HG02840 (cell line): ENCODE measurements around the gene TNPO1.
A peak's percentile ranks its signal among the peaks of the same experiment; 100 is the strongest.
"Not testable (repeated sequence)": the region's sequence is repeated elsewhere in the genome, so short reads cannot be mapped to it uniquely, and the experiment has no call there.

ENCODE experiments used
- ATAC-seq: cut with Tn5 transposase; IDR thresholded peaks from one replicate; pipeline ENCODE4 v1.9.1; 2021; ENCODE audit warnings: mild to moderate bottlenecking, moderate library complexity, moderate number of reproducible peaks; ENCODE audit not compliant: unreplicated experiment, low FRiP score

Gene TNPO1

DNA sequence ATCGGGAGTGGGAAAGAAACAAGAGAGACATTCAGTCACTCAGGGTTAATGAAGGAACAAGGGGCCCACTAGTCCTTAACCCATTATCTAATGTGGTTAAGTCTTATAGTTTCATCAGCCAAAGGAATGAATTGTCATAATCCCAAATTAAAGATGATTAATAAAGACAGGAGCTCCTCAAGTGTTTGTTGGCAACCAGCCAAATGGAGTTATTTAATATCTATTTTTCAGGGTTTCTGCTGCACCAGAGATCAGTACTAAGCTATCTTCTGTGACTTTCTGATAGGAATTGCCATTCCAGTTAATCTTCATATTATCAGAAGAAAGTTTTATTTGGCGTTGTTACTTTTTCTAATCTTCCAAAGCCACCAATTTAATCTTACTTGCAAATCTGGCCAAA lies 105.4 kb downstream of the TNPO1 start:
- no peak for ATAC-seq

DNA sequence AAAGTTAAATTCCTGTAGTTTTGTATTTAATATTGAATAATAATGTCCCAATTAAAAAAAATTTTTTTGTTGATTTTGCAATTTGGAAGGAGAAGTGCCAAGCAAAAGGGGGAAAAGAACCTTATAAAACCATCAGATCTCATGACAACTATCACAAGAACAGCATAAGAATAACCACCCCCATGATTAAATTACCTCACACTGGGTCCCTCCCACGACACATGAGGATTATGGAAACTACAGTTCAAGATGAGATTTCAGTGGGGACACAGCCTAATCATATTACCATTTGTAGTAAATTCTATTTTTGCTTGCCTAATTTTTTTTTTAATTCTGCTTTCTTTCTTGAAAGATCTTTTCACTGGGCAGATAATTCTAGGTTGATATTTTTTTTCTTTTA lies 106.0 kb downstream of the TNPO1 start:
- no peak for ATAC-seq

DNA sequence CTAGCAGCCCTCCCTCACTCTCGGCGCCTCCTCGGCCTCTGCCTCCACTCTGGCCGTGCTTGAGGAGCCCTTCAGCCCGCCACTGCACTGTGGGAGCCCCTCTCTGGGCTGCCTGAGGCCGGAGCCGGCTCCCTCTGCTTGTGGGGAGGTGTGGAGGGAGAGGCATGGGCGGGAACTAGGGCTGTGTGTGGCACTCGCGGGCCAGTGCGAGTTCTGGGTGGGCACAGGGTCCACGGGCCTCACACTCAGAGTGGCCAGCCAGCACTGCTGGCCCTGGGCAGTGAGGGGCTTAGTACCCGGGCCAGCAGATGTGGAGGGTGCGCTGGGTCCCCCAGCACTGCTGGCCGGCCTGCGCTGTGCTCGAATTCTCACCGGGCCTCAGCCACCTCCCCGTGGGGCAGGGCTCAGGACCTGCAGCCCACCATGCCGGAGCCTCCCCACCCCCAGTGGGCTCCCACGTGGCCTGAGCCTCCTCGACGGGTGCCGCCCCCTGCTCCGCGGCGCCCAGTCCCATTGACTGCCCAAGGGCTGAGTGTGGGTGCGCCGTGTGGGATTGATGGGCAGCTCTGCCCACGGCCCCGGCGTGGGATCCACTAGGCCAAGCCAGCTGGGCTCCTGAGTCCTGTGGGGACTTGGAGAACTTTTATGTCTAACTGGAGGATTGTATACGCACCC lies 109.0 kb downstream of the TNPO1 start:
- no peak for ATAC-seq

DNA sequence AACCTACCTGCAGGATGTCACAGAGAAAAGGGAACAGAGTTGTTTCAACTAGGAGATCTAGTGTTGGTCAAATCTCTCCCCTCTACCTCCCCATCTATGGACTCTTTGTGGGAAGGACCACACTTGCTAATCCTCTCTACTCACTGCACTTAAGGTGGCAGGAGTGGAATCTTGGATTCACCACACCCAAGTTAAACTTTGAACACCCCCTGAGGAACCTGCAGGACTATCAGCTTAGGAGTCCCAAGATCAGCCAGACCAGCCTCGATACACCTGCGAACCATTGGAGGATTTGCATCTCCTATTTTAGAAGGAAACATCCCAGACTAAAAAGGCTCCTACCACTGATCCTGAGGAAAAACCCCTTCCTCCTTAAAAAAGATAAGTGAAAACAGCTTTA lies 116.2 kb downstream of the TNPO1 start:
- ATAC-seq = not testable (repeated sequence)

DNA sequence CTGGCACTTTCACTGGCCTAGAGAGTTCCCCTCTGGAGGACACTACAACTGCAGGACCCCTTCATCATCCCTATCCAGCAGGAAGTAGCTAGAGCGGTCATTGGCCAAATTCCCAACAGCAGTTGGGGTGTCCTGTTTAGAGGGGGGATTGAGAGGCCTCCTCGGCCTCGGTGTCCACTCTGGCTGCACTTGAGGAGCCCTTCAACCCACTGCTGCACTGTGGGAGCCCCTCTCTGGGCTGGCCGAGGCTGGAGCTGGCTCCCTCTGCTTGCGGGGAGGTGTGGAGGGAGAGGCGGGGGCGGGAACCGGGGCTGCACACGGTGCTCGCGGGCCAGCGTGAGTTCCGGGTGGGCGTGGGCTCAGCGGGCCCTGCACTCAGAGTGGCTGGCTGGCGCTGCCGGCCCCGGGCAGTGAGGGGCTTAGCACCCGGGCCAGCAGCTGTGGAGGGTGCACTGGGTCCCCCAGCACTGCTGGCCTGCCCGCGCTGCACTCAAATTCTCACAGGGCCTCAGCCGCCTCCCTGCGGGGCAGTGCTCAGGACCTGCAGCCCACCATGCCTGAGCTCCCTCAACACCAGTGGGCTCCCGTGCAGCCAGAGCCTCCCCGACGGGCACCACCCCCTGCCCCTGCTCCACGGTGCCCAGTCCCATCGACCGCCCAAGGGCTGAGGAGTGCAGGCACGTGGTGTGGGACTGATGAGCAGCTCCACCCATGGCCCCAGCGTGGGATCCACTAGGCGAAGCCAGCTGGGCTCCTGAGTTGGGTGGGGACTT lies 118.7 kb downstream of the TNPO1 start:
- not testable (repeated sequence) for ATAC-seq

DNA sequence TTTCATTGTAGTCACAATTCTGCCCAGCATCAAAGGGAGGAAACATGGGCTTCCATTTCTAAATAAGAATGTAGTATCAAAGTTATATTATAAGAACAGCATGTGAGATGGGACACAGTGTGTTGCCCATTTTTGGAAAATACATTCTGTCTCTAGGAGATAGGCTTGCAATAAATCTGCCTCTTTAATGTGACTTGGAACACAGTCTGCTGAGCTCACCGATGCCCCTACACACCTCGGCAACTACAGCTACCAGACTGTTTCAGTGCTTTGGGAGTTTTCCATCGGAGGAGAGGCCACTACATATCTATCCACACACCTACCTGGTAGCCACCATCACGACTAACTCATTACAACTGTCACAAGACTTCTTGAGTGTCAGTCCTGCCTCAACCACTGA lies 120.4 kb downstream of the TNPO1 start:
- ATAC-seq = no peak

DNA sequence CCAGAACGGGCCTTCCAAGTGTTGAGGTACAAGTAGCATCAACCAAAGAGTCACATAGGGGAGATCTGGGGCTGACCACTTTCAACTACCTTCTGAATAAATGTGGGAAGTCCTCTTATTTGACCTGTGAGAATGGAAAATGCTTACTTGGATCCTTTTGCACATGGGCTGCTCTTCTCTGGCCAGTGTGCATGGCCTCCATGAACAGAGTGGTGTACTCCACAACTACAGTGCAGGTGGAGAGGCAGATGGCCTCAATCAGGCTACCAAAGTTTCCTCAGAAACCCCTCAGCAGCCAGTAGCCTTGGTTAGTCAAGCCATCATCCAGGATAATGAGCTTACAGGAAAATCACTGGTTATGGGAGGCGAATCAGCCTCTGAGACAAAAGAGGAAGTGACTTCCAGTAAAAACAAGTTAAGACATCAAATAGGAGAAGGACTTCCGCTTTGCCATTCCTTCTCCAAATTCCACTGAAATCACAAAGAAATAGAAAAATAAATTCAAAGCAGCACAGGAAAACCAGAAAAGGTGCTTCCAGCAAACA lies 121.1 kb downstream of the TNPO1 start:
- ATAC-seq = no peak

DNA sequence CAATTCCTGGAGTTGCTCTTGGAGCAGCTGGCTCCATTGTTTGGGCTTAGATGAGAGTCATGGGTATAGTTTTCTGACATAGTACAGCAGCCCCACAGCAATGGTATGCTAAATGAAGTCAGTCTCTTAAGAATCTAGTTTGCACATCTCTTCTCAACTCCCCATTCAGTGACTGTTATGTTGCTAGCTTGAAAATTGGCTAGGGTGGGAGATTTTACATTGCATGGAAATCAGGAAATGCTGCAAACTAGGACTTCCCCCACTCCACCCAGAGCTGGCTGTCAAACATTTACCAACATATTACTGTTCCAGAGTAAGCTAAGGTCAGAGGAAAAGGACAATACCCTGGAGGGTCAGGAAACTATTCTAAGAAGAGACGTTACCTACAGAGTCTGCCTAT lies 121.7 kb downstream of the TNPO1 start:
- no peak for ATAC-seq

DNA sequence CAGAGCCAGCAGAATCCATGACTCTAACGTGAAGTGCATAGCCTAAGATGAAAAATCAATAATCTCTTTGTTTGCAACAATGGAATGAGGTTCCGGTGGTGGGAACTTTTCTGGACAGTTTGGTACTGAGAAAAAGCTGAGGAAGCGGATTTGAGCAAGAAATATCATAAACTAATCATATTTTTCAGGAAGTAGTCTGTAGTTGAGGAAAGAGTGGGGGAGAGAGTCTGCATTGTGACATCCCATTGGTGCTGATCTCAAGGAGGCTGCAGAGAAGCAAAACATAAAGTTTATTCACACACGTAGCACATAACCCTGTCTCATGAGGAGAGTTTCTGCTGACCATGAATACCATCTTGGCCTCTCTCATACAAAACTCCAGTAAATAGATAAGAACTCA lies 123.6 kb downstream of the TNPO1 start:
- ATAC-seq = no peak

DNA sequence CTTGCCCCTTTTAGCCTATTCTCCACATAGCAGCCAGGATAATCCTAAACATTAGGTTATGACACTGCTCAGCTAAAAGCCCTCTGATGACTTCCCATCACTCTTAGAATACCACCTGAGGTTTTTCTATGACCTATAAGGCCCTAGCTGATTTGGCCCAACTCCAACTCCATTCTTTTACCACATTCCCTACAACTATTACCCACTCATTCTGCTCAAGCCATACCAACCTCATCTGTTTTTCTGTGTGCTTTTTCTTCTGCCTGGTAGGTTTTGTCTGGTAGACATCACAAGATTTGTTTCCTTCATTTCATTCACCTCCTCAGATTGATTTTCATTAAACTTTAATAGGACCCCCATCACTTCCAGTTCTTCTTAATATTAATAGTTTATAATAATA lies 126.8 kb downstream of the TNPO1 start:
- ATAC-seq = no peak

DNA sequence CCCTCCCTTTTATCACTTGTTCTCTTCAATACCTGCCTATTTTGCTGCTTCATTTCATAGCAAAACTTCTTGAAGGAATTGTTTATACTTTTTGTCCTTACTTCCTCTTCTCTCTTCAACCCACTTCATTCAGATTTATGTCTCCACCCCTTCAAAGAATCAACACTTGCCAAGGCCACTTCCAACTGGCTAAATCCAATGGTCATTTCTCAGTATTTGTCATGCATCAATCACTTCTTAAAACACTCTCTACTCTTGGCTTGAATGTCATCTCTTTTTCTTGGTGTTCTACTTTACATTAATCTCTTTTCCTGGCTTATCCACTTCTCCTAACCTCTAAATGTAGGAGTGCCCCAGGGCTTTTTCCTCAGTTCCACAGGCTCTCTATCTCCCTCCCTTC lies 131.0 kb downstream of the TNPO1 start:
- ATAC-seq = no peak

DNA sequence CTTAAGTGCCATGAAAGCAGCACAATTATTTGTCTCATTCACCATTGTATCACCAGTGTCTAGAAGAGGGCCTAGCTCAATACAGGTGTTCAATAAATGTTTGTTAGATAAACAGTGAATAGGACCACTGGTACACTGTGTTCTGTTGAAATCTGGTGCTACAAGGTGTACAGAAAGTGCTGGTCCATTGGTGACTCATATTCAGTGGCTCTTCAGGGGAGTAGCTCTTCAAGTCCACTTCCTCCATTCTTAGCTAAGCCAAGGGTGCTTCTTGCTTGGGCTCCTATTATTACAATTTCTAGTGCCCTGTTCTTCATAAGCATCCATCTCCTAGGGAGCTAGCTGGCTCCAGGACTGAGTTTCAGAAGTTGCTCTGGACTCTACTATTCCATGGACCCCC lies 133.0 kb downstream of the TNPO1 start:
- ATAC-seq = no peak

DNA sequence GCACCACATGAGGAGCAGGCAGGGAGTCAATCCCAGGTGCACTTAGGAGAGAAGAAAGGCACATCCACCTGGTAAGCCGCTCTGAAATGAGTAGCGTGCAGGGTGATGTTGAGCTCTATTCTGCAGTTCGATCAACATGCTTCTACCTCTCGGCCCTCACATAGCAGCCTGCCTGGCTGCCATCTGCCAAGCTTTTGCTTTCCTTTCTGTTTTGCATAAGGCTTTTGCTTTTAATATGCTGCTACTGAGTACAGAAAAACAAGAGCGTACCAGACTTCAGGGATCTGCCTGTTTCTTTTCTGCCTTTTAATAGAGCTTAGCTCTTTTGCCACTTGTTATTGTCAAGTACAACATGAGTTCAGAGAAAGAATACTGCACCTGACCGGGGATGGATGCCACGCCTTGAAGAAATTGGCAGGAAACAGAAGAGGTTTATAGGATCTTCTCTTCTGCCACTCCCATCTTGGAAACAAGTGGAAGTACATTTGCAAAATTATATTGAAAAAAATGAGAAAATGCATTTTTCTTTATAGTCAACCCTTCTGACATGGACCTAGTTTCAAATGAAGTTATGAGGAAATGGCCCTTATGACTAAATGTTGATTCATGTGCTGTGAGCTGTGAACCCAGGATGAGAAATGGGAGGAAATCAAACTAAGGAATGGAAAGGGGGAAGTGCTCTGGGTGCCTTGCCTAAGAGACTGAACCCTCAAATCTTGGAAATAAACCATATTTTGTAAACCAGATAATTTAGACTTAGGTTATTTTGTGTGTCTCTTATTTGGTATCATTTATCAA lies 135.4 kb downstream of the TNPO1 start:
- no peak for ATAC-seq

DNA sequence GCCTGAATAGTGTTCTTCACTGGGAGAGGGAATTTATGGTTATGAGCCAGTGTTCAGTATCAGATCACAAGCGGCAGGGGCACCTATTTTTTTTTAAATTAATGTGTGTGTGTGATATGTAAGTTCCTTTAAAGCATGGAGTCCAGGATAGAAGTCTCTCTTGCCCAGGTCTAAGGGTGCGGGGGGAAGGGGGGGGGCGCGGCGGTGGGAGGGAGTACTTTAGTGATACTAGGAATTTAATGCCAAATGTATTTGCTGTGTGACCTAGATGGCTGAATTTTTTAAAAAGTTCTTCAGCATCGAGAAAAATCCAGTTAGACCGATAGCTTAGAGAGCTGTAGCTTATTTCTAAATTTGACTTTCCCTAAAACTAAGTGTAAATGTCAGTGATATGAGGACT lies 137.9 kb downstream of the TNPO1 start:
- ATAC-seq = no peak

DNA sequence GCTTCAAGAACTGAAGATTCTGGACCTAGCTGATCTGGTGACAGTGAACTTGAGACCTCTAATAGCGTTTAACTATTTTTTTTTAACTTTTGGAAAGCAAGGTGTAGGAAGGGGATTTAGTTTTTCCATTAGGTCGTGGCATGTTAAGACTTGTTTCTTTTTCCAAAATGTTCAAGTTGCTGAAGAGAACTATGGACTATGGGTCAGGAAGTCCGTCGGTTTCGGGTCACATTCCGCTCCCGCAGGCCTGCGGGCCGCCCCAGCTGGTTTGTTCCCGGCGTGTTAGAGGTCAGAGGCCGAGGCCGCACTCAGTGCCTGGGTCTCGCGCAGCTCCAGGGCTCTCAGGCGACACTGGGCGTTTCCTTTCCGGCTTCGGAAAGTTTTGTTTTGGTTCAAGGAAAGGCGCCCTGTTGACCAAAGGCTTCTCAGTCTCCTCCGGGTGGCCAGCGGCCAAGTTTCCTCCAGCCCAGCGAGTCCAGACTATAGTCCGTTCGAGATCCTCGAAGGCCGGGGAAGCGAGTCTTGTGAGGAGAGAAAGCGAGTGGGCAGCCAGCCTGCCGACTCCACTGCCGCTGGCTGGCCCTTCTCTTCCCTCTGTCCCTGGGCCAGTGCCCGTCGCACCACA lies 138.8 kb downstream of the TNPO1 start:
- ATAC-seq = peak; percentile 33

DNA sequence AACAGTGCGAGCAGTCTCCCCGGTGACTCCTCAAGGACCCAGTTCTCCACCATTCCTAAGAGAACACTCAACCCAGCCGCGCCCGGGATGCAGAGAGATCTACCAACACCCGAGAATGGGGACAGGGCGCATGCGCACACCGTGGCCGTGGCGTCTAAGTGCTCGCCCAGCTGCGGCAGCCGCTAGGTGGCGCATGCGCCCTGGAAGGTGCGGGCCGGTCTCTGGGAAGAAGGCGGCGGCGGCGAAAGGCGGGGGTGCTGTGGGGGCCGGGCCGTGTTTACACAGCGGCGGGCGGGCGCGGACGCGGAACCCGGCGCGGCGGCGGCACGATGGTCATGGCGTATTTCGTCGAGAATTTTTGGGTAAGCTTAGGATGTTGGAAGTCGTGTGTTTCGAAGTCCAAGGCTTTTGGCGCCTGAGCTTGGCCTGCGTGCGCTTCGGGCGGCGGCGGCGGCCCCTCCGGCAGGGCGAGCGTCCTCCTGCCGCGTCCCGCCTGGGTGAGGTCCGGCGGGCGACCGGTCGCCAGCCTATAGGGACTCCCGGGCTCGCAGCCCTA lies 139.4 kb downstream of the TNPO1 start, which contains the start of gene FCHO2:
Gene FCHO2 (plus strand): TSS at position 274 of the 556 bp plus-strand sequence. CDS start 56 bp downstream, at position 330.
- peak; percentile 97 for ATAC-seq

DNA sequence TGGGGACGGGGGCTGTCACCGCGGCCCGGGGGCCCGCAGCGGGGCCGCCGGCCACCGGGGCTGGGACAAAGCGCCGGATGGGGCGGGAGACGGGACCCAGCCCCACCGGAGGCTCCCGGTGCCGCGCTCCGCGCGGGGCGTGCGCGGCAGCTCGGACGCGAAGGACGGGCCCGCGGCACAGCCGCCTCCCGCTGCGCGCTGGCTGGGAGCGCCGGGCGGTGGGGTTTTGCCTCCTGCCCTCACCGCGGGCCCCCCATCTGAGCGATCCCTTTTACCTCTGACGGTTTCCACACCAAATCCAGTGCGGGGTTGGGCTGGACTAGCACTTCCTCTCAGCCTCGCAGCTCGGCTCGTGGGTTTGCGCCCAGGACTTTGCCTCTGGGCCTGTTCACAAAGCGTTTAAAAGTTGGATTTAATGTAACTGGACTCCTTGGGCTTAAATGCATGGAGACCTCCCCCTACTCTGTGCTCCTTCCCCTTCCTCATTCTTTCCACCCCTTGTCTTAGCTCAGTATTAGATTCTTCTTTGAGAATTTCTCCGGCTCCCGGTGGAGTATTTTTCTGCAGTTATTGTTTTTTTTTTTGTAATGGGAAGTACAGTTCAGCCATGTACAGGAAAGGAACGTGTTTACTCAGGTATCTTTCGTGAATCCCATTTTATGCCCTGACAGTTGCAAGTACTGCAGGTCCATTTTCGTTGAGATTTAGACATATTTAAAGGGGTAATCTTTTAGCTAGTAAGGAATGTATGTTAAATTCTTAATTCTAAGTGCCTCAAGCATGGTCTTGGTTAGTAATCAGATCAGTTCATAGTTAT lies 140.1 kb downstream of the TNPO1 start:
- ATAC-seq = peak; percentile 42

DNA sequence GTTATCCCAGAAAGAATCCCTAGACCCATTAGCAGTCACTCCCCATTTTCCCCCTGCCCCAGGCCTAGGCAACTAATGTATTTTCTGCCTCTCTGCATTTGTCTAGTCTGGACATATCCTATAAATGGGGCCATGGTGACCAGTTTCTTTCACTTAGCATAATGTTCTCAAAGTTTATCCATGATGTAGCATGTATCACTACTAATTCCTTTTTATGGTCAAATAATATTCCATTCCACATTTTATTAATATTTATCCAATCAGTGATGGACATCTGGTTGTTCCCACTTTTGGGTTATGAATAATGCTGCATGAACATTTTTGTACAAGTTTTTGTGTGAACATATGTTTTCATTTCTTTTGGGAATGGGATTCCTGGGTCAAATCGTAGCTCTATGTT lies 140.9 kb downstream of the TNPO1 start:
- no peak for ATAC-seq

DNA sequence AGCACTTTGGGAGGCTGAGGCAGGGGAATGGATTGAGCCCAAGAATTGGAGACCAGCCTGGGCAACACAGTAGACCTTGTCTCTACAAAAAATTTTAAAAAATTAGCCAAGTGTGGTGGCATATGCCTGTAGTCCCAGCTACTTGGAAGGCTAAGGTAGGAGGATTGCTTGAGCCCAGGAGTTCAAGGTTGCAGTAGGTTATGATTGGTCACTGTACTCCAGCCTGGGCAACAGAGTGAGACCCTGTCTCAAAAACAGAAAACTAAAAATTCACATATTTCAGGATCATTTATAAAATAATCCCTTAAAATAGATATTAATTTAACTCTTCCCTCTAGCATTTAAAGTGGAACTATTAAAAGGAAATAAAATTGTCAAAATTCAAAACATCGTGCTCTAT lies 142.8 kb downstream of the TNPO1 start:
- ATAC-seq = no peak
